K562 (cell line): Measurements from ENCODE around the gene CHD3. TPM values are rescaled to one million over a fixed set of nuclear protein-coding genes. Genes with fewer than 3 reads are reported as not detected.

Experiments used
- ATAC-seq: fragments of 200-7000 bp; cut with Tn5 transposase; 3 replicates; pipeline ENCODE4 v1.9.1; 2020; ENCODE audit warnings: moderate library complexity
- BruUV-seq: library from RNA; stranded (reverse); fragments of 400-500 nt; replicated peaks from 2 replicates; lab custom pipeline; 2021; lab: Mats Ljungman, UMichigan
- CTCF ChIA-PET: fragments of 300-600 bp; formaldehyde crosslinking; extraction: SDS; loops from one replicate; lab custom pipeline; 2021; ENCODE audit warnings: low intra/inter-chr PET ratio; lab: Yijun Ruan, JAX
- POLR2A ChIA-PET: fragments of 300-600, 350-650 bp; sonication (Branson Sonifier 250); formaldehyde crosslinking; extraction: SDS; loops from one replicate; lab custom pipeline; 2021; ENCODE audit warnings: antibody characterized with exemption, inconsistent platforms; lab: Yijun Ruan, JAX
- DNase-seq, 4 experiments: peaks; one replicate each; pipeline versions ENCODE4 v3.0.0 to v3.0.0-alpha.2; 2011 to 2018; ENCODE audit warnings: low spot score in 3 of 4, mixed read lengths in 3 of 4; ENCODE audit errors: extremely low read depth in 1 of 4
- FAIRE-seq: peaks from 2 replicates; lab custom pipeline; 2011; peaks lifted over from hg19 to GRCh38; lab: Jason Lieb, UNC
- H2AFZ ChIP-seq: 2 replicates; pipeline ENCODE4 v1.6.0; 2011; ENCODE audit warnings: low read depth, low read length, control low read depth, inconsistent platforms
- H3K27ac ChIP-seq: fragments of 200-600 bp; 3 replicates; pipeline ENCODE4 v1.8.0; 2011; ENCODE audit warnings: low read depth, mild to moderate bottlenecking, control low read depth, inconsistent platforms, low read length, moderate library complexity, mixed read lengths; ENCODE audit errors: extremely low read depth
- H3K27me3 ChIP-seq, 2 experiments: fragments of 300-600 bp in 1 of 2; 2 replicates in 1 of 2; 3 replicates in 1 of 2; pipeline versions ENCODE4 v1.6.0 to v1.8.0; 2011; ENCODE audit warnings: inconsistent platforms in 2 of 2, low read length in 2 of 2, mild to moderate bottlenecking in 1 of 2, mixed read lengths in 1 of 2, moderate library complexity in 1 of 2; ENCODE audit not compliant: control insufficient read depth in 2 of 2, insufficient read depth in 2 of 2
- H3K36me3 ChIP-seq: fragments of 300-600 bp; 3 replicates; pipeline ENCODE4 v1.8.0; 2011; ENCODE audit warnings: mild to moderate bottlenecking, low read length, inconsistent platforms; ENCODE audit not compliant: control insufficient read depth, insufficient read depth
- H3K4me1 ChIP-seq, 2 experiments: fragments of 200-600 bp in 1 of 2; replicated peaks in 1 of 2; 2 replicates in 1 of 2; 3 replicates in 1 of 2; pipeline versions ENCODE4 v1.5.1 to v1.8.0; 2011; ENCODE audit warnings: inconsistent platforms in 2 of 2, low read length in 2 of 2, mild to moderate bottlenecking in 1 of 2, mixed read lengths in 1 of 2, moderate library complexity in 1 of 2; ENCODE audit not compliant: control insufficient read depth in 2 of 2, insufficient read depth in 2 of 2
- H3K4me2 ChIP-seq: 2 replicates; pipeline ENCODE4 v1.6.1; 2011; ENCODE audit warnings: low read length, control low read depth, inconsistent platforms, mixed read lengths; ENCODE audit not compliant: insufficient read depth
- H3K4me3 ChIP-seq: fragments of 200-600 bp; sonication (generic), shearing (Covaris generic); 2 replicates; pipeline ENCODE4 v1.5.1; 2016; ENCODE audit warnings: control low read depth, inconsistent platforms
- H3K79me2 ChIP-seq: fragments of 200-600 bp; 3 replicates; pipeline ENCODE4 v1.8.0; 2011; ENCODE audit warnings: low read length, inconsistent platforms; ENCODE audit not compliant: control insufficient read depth, insufficient read depth
- H3K9ac ChIP-seq, 2 experiments: 2 replicates each; pipeline versions ENCODE4 v1.6.0 to v1.6.1; 2011; ENCODE audit warnings: low read depth in 2 of 2, low read length in 2 of 2, control low read depth in 1 of 2, inconsistent platforms in 1 of 2, mild to moderate bottlenecking in 1 of 2, mixed read lengths in 1 of 2; ENCODE audit not compliant: insufficient read depth in 1 of 2
- H3K9me1 ChIP-seq: one replicate; pipeline ENCODE4 v1.6.0; 2011; ENCODE audit warnings: inconsistent platforms, mild to moderate bottlenecking, low read length, moderate library complexity; ENCODE audit not compliant: control insufficient read depth, insufficient read depth
- H3K9me3 ChIP-seq: replicated peaks from 2 replicates; pipeline ENCODE4 v1.5.1; 2011; ENCODE audit warnings: low read depth, low read length, inconsistent platforms; ENCODE audit not compliant: control insufficient read depth, insufficient read depth
- H4K20me1 ChIP-seq: replicated peaks from 2 replicates; pipeline ENCODE4 v1.6.1; 2011; ENCODE audit warnings: low read length, inconsistent platforms, mixed read lengths; ENCODE audit not compliant: control insufficient read depth, insufficient read depth
- C11orf30 ChIP-seq: fragments of 450-650 bp; IDR thresholded peaks from 2 replicates; pipeline ENCODE4 v1.6.1; 2016; ENCODE audit warnings: low read depth, mild to moderate bottlenecking
- ELF1 ChIP-seq: fragments of 200-800 bp; sonication (Bioruptor generic); IDR thresholded peaks from 2 replicates; pipeline ENCODE4 v1.6.1; 2016; ENCODE audit warnings: missing genetic modification characterization, missing compliant biosample characterization
- KLF13 ChIP-seq: fragments of 450-650 bp; IDR thresholded peaks from 2 replicates; pipeline ENCODE4 v1.6.1; 2016; ENCODE audit warnings: missing genetic modification characterization, low read depth, mild to moderate bottlenecking, missing compliant biosample characterization, moderate library complexity, borderline replicate concordance
- SREBF1 ChIP-seq: fragments of 150-350 bp; IDR thresholded peaks from 2 replicates; pipeline ENCODE4 v1.6.1; 2014; ENCODE audit warnings: antibody characterized with exemption, low read depth, low read length, borderline replicate concordance
- ZFP36 ChIP-seq: fragments of 150-350 bp; IDR thresholded peaks from 2 replicates; pipeline ENCODE4 v1.6.1; 2018; ENCODE audit warnings: low read length, low read depth; ENCODE audit not compliant: partially characterized antibody
- ZNF140 ChIP-seq: fragments of 250-450 bp; sonication (Bioruptor Pico); IDR thresholded peaks from 2 replicates; pipeline ENCODE4 v1.8.0; 2021; ENCODE audit warnings: moderate library complexity, mild to moderate bottlenecking, inconsistent platforms
- ZNF444 ChIP-seq: fragments of 250-450 bp; sonication (Bioruptor Pico); IDR thresholded peaks from 2 replicates; pipeline ENCODE4 v1.4.0; 2020; ENCODE audit warnings: mild to moderate bottlenecking, moderate library complexity
- WGBS: fragments of 100-300 bp; shearing (Covaris generic); methylation state at CpG from one replicate; pipeline ENCODE4 v1.1.6; 2016; ENCODE audit warnings: low coverage, mixed read lengths; ENCODE audit not compliant: insufficient coverage; ENCODE audit errors: missing lambda C conversion rate; 5-methylcytosine and 5-hydroxymethylcytosine counted together
- in situ Hi-C: fragments of 300-500 bp; cut with MboI; formaldehyde crosslinking; loops from 4 replicates; pipeline ENCODE4 v1.15.0; 2018; ENCODE audit warnings: inconsistent platforms, mixed read lengths
- intact Hi-C: fragments of 100-400 bp; cut with micrococcal nuclease; formaldehyde crosslinking; loops from 2 replicates; pipeline ENCODE4 v1.14.2; 2022
- polyA plus RNA-seq, 8 experiments: library from polyadenylated mRNA; depleted of rRNA in 4 of 8; stranded (reverse) in 5 of 8; unstranded in 3 of 8; fragments of >200 nt; fragmentation: Nextera tagmentation in 2 of 8; fragmentation: Illumina TruSeq in 1 of 8; extraction: Ambion mirVana in 2 of 8; extraction: Trizol in 1 of 8; gene quantifications; 2 replicates each; pipeline versions ENCODE4 v1.2.1 to v1.2.3, GENCODE V29; 2011 to 2014; ENCODE audit warnings: inconsistent platforms in 1 of 8, missing spikeins in 1 of 8
- total RNA-seq, 7 experiments: library from RNA; depleted of rRNA in 6 of 7; stranded (reverse); fragments of >200 nt in 6 of 7; fragmentation: Illumina TruSeq in 2 of 7; extraction: Trizol in 2 of 7; gene quantifications; 2 replicates each; pipeline versions ENCODE4 v1.2.1 to v1.2.3, GENCODE V29; 2011 to 2021; ENCODE audit warnings: low replicate concordance in 1 of 7
- TF ChIP-seq, protein P1 (sequence below): fragments of 250-450 bp; sonication (Bioruptor Pico); IDR thresholded peaks from 2 replicates; pipeline ENCODE4 v1.9.0; 2021; ENCODE audit warnings: mild to moderate bottlenecking, inconsistent platforms
- TF ChIP-seq, protein P2 (sequence below), 3 experiments: fragments of 200-800 bp in 1 of 3; fragments of 250-450 bp in 1 of 3; fragments of 450-650 bp in 1 of 3; sonication (Bioruptor Pico) in 1 of 3; sonication (Bioruptor generic) in 1 of 3; formaldehyde crosslinking in 1 of 3; IDR thresholded peaks; 2 replicates each; pipeline versions ENCODE4 v1.6.1 to v1.8.0; 2016 to 2022; ENCODE audit warnings: mild to moderate bottlenecking in 2 of 3, missing genetic modification characterization in 2 of 3, missing compliant biosample characterization in 1 of 3, moderate library complexity in 1 of 3
- TF ChIP-seq, protein P3 (sequence below): sonication (generic); formaldehyde crosslinking; IDR thresholded peaks from 2 replicates; pipeline ENCODE4 v1.8.1; 2023; ENCODE audit warnings: mild to moderate bottlenecking, missing genetic modification reagents

CHD3 gene
- total and polyA plus RNA-seq, 9 of the 15 experiments (the other 6 are each of a cell fraction or from before 2014, with no cell fraction given) = 0.39 to 38.2 (median 21.2) TPM

DNA sequence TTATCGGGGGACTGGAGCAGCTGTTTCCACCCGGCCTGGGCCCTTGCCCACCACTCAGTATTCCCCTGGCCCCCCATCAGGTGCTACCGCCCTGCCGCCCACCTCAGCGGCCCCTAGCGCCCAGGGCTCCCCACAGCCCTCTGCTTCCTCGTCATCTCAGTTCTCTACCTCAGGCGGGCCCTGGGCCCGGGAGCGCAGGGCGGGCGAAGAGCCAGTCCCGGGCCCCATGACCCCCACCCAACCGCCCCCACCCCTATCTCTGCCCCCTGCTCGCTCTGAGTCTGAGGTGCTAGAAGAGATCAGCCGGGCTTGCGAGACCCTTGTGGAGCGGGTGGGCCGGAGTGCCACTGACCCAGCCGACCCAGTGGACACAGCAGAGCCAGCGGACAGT is 39.9 kb upstream of the CHD3 start:
- in situ Hi-C loops = no loop called here
- H3K9ac ChIP-seq = no peak overlapping the region
- WGBS = 100% methylated on average over 7 of the region's 21 CpGs
- H3K4me2 ChIP-seq = no peak overlapping the region
- ATAC-seq (no peak), DNase-seq (no peak), FAIRE-seq (no peak)
- ChIA-PET POLR2A (interaction anchor here (1.3 to 1.6 kb wide), 2 partner anchors 9 to 10 kb away, joined by 4 to 6 read pairs; partner anchors contain the start of genes CYB5D1 and NAA38), CTCF (no interaction called here)
- BruUV-seq = no TSS peak
- peaks cover 4% of the 10 kb centered on the region; the same call in 1 of the 2 replicates for H4K20me1 ChIP-seq
- TF ChIP-seq C11orf30 = no peak
- no peak for TF ChIP-seq SREBF1
- TF ChIP-seq, protein P1, sequence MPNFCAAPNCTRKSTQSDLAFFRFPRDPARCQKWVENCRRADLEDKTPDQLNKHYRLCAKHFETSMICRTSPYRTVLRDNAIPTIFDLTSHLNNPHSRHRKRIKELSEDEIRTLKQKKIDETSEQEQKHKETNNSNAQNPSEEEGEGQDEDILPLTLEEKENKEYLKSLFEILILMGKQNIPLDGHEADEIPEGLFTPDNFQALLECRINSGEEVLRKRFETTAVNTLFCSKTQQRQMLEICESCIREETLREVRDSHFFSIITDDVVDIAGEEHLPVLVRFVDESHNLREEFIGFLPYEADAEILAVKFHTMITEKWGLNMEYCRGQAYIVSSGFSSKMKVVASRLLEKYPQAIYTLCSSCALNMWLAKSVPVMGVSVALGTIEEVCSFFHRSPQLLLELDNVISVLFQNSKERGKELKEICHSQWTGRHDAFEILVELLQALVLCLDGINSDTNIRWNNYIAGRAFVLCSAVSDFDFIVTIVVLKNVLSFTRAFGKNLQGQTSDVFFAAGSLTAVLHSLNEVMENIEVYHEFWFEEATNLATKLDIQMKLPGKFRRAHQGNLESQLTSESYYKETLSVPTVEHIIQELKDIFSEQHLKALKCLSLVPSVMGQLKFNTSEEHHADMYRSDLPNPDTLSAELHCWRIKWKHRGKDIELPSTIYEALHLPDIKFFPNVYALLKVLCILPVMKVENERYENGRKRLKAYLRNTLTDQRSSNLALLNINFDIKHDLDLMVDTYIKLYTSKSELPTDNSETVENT (CRISPR knock-in tag) = no peak
- no peak for TF ChIP-seq KLF13 (tag)
- TF ChIP-seq, protein P2, sequence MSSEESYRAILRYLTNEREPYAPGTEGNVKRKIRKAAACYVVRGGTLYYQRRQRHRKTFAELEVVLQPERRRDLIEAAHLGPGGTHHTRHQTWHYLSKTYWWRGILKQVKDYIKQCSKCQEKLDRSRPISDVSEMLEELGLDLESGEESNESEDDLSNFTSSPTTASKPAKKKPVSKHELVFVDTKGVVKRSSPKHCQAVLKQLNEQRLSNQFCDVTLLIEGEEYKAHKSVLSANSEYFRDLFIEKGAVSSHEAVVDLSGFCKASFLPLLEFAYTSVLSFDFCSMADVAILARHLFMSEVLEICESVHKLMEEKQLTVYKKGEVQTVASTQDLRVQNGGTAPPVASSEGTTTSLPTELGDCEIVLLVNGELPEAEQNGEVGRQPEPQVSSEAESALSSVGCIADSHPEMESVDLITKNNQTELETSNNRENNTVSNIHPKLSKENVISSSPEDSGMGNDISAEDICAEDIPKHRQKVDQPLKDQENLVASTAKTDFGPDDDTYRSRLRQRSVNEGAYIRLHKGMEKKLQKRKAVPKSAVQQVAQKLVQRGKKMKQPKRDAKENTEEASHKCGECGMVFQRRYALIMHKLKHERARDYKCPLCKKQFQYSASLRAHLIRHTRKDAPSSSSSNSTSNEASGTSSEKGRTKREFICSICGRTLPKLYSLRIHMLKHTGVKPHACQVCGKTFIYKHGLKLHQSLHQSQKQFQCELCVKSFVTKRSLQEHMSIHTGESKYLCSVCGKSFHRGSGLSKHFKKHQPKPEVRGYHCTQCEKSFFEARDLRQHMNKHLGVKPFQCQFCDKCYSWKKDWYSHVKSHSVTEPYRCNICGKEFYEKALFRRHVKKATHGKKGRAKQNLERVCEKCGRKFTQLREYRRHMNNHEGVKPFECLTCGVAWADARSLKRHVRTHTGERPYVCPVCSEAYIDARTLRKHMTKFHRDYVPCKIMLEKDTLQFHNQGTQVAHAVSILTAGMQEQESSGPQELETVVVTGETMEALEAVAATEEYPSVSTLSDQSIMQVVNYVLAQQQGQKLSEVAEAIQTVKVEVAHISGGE (CRISPR knock-in tag; IDR thresholded peaks at IDR 0.05) = no peak
- TF ChIP-seq ZFP36 = no peak
- TF ChIP-seq, protein P3, sequence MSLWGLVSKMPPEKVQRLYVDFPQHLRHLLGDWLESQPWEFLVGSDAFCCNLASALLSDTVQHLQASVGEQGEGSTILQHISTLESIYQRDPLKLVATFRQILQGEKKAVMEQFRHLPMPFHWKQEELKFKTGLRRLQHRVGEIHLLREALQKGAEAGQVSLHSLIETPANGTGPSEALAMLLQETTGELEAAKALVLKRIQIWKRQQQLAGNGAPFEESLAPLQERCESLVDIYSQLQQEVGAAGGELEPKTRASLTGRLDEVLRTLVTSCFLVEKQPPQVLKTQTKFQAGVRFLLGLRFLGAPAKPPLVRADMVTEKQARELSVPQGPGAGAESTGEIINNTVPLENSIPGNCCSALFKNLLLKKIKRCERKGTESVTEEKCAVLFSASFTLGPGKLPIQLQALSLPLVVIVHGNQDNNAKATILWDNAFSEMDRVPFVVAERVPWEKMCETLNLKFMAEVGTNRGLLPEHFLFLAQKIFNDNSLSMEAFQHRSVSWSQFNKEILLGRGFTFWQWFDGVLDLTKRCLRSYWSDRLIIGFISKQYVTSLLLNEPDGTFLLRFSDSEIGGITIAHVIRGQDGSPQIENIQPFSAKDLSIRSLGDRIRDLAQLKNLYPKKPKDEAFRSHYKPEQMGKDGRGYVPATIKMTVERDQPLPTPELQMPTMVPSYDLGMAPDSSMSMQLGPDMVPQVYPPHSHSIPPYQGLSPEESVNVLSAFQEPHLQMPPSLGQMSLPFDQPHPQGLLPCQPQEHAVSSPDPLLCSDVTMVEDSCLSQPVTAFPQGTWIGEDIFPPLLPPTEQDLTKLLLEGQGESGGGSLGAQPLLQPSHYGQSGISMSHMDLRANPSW (CRISPR knock-in tag) = no peak
- TF ChIP-seq ELF1 = no peak
- no peak for TF ChIP-seq ZNF444 (CRISPR knock-in tag)
- no peak for TF ChIP-seq ZNF140 (CRISPR knock-in tag)
- H2AFZ ChIP-seq = no peak overlapping the region
- H3K27ac ChIP-seq = no peak overlapping the region
- H3K79me2 ChIP-seq = peaks cover 20% of the 10 kb centered on the region
- no peaks in the 10 kb centered on the region for H3K27me3 ChIP-seq
- H3K4me3 ChIP-seq = no peak overlapping the region
- H3K9me1 ChIP-seq = peaks cover 3% of the 10 kb centered on the region
- H3K36me3 ChIP-seq = peaks cover 71% of the 10 kb centered on the region; the same call in 2 of the 3 replicates
- H3K4me1 ChIP-seq = peaks cover 0 to 37% of the 10 kb centered on the region in 2 experiments; a peak in 3 of 5 replicates
- no peaks in the 10 kb centered on the region for H3K9me3 ChIP-seq
- intact Hi-C loops = no loop called here
